IPS DF 6.9 (cell line): ENCODE results near the gene CCDC12.

Experiments used
- DNase-seq: peaks from one replicate; pipeline ENCODE4 v3.0.0-alpha.2; 2013; ENCODE audit warnings: low read depth, low spot score
- H3K27ac ChIP-seq: one replicate; pipeline ENCODE4 v1.5.1; 2013; ENCODE audit warnings: low read length, control low read depth
- H3K27me3 ChIP-seq: 2 replicates; pipeline ENCODE4 v1.6.1; 2013; ENCODE audit warnings: mild to moderate bottlenecking, low read length; ENCODE audit not compliant: control insufficient read depth, insufficient read depth
- H3K36me3 ChIP-seq: 2 replicates; pipeline ENCODE4 v1.6.1; 2013; ENCODE audit warnings: low read length; ENCODE audit not compliant: control insufficient read depth, insufficient read depth
- H3K4me1 ChIP-seq: 2 replicates; pipeline ENCODE4 v1.6.1; 2013; ENCODE audit warnings: low read length; ENCODE audit not compliant: control insufficient read depth, insufficient read depth
- H3K4me3 ChIP-seq: 2 replicates; pipeline ENCODE4 v1.5.1; 2013; ENCODE audit warnings: mild to moderate bottlenecking, low read length
- H3K9me3 ChIP-seq: 2 replicates; pipeline ENCODE4 v1.6.1; 2013; ENCODE audit warnings: low read length, inconsistent platforms; ENCODE audit not compliant: control insufficient read depth, insufficient read depth
- WGBS: extraction: QIAGEN DNeasy Blood & Tissue Kit; methylation state at CpG from one replicate; pipeline ENCODE4 v1.1.7; 2013; ENCODE audit warnings: mixed read lengths, missing lambda C conversion rate; ENCODE audit not compliant: insufficient read length, insufficient coverage; 5-methylcytosine and 5-hydroxymethylcytosine counted together

Gene CCDC12

DNA sequence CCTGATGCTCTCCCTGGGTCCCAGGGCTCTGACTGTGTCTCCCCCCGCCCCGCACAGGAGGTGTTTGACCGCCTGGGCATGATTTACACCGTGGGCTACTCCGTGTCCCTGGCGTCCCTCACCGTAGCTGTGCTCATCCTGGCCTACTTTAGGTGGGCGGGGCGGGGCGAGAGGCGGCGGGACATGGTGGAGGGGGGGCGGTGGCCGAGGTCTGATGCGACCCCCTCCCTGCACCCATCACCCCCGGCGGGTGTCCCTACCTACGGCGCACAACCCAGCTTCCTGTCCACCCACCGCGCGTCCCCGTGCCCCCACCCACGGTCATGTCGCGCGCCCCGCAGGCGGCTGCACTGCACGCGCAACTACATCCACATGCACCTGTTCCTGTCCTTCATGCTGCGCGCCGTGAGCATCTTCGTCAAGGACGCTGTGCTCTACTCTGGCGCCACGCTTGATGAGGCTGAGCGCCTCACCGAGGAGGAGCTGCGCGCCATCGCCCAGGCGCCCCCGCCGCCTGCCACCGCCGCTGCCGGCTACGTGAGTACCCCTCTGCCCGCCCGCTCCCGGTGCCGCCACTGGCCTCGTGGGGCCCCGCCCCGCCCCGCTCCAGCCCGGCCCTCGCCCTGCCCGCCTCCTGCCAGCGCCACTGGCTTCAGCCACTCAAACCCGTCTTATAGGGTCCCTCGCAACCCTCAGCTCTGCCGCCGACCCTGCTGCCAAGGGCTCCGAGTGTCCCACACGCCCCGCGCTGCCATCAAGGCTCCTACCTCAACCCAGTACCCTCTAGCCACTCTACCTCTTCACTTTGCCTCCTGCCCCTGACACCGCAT is 78.0 kb downstream of the CCDC12 start:
- no CpG with 5 or more reads among the region's 71 CpGs for WGBS
- Histone ChIP-seq H3K4me1 (0 out of 2 replicates have a peak, but pooled peaks cover 2% of the 10 kb centered on the region), H3K27me3 (no peaks in the 10 kb centered on the region; the same call in 1 of the 2 replicates), H3K9me3 (no peaks in the 10 kb centered on the region), H3K36me3 (no peaks in the 10 kb centered on the region; the same call in 1 of the 2 replicates), H3K4me3 (no peak overlapping the region; the same call in 1 of the 2 replicates), H3K27ac (no peak overlapping the region)
- no peak for DNase-seq

DNA sequence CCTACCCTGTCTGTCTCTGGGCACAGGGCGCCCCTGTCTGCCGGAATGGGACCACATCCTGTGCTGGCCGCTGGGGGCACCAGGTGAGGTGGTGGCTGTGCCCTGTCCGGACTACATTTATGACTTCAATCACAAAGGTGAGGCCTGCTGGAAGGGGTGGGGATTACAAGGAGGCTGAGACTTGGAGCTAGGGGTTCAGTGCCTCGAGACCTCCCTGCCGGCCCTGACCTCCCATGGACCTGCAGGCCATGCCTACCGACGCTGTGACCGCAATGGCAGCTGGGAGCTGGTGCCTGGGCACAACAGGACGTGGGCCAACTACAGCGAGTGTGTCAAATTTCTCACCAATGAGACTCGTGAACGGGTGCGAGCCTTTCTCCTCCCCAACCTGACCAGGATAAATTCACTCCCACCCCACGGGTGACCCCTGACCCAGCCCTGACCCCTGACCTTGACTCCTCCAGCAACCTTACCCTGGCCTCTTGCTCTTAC is 78.7 kb downstream of the CCDC12 start:
- Histone ChIP-seq H3K27ac (no peak overlapping the region), H3K27me3 (peaks cover 2% of the 10 kb centered on the region; the same call in 1 of the 2 replicates), H3K36me3 (no peaks in the 10 kb centered on the region; the same call in 1 of the 2 replicates), H3K4me3 (no peak overlapping the region), H3K4me1 (peaks cover 4% of the 10 kb centered on the region; the same call in 1 of the 2 replicates), H3K9me3 (no peaks in the 10 kb centered on the region)
- WGBS: no CpG with 5 or more reads among the region's 15 CpGs
- no peak for DNase-seq

DNA sequence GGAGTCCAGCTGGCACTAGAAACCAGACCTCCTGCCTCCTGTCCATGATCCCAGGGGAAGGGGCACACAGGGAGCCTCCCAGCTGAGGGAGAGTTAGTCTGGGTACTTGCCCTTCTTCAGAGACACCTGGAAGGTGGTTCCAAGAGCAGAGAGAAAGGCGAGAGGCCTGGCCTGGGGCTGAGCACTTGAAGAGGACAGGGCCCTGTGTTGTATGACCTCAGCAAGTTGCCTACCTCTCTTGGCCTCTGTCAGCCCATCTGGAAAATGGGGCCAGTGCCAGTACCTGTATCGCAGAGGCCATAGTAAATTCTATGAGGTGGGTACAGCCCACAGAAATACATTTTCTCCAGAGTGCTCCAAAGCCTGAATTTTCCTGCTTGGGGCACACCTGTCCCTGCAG is 79.5 kb downstream of the CCDC12 start:
- Histone ChIP-seq H3K27ac (no peak overlapping the region), H3K4me1 (peaks cover 6% of the 10 kb centered on the region; the same call in 1 of the 2 replicates), H3K36me3 (no peaks in the 10 kb centered on the region; the same call in 1 of the 2 replicates), H3K9me3 (no peaks in the 10 kb centered on the region), H3K27me3 (peaks cover 3% of the 10 kb centered on the region; the same call in 1 of the 2 replicates), H3K4me3 (no peak overlapping the region)
- no CpG with 5 or more reads among the region's 2 CpGs for WGBS
- DNase-seq: no peak

- Histone ChIP-seq H3K36me3 (no peaks in the 10 kb centered on the region; the same call in 1 of the 2 replicates), H3K4me3 (no peak overlapping the region), H3K27me3 (peaks cover 10% of the 10 kb centered on the region), H3K4me1 (peaks cover 10% of the 10 kb centered on the region), H3K27ac (no peak overlapping the region), H3K9me3 (no peaks in the 10 kb centered on the region)
- WGBS: no CpG with 5 or more reads among the region's 5 CpGs
- no peak for DNase-seq
These were observed 80.2 kb downstream of the CCDC12 start for GRCh38 chr3:46896386-46896785.

DNA sequence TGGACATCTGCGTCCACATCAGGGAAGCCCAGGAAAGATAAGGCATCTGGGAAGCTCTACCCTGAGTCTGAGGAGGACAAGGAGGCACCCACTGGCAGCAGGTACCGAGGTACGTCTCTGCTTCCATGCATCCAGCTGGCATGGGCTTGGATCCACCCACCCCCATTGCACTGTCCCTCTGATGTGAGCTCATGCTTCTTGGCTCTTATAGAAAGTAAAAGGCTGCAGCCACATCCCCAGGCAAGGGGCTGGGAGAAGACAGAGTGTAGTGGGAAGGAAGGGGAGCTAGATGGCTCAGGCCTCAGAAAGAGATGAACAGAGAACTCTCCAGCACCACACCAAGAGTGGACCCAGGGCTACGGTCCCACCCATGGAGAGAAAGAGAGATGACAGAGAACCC is 80.8 kb downstream of the CCDC12 start:
- Histone ChIP-seq H3K36me3 (no peaks in the 10 kb centered on the region; the same call in 1 of the 2 replicates), H3K27ac (no peak overlapping the region), H3K4me1 (peaks cover 10% of the 10 kb centered on the region), H3K4me3 (no peak overlapping the region), H3K27me3 (peaks cover 15% of the 10 kb centered on the region), H3K9me3 (no peaks in the 10 kb centered on the region)
- no CpG with 5 or more reads among the region's 4 CpGs for WGBS
- DNase-seq: no peak

GRCh38 chr3:46895204-46895660 is 81.3 kb downstream of the CCDC12 start:
- H3K4me1 ChIP-seq: peaks cover 10% of the 10 kb centered on the region
- DNase-seq: no peak
- WGBS: no CpG with 5 or more reads among the region's 5 CpGs
- no peak overlapping the region for H3K27ac ChIP-seq
- no peak overlapping the region for H3K4me3 ChIP-seq
- H3K27me3 ChIP-seq: peaks cover 18% of the 10 kb centered on the region
- no peaks in the 10 kb centered on the region for H3K9me3 ChIP-seq
- H3K36me3 ChIP-seq: no peaks in the 10 kb centered on the region; the same call in 1 of the 2 replicates

DNA sequence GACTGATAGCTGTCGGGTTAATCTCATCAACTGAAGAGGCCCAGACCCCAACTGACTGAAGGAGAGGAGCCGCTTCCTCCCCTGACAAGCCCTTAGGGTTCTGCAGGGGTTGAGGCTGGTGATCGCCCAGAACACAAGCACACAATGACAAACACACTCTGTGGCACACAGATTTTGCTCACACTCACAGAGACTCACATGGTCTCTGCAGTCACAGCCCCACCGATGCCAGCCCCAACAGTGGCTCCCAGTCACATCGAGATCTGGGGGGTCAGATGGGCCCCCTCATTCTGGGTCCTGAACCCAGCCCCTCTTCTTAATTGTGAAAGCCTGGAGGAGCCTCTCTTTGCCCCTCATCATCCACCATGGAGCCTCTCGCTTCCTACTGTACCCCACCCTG is 82.3 kb downstream of the CCDC12 start:
- Histone ChIP-seq H3K4me3 (no peak overlapping the region), H3K9me3 (no peaks in the 10 kb centered on the region), H3K36me3 (no peaks in the 10 kb centered on the region; the same call in 1 of the 2 replicates), H3K27ac (no peak overlapping the region), H3K27me3 (peaks cover 22% of the 10 kb centered on the region), H3K4me1 (peaks cover 10% of the 10 kb centered on the region)
- no peak for DNase-seq
- WGBS: no CpG with 5 or more reads among the region's 6 CpGs

DNA sequence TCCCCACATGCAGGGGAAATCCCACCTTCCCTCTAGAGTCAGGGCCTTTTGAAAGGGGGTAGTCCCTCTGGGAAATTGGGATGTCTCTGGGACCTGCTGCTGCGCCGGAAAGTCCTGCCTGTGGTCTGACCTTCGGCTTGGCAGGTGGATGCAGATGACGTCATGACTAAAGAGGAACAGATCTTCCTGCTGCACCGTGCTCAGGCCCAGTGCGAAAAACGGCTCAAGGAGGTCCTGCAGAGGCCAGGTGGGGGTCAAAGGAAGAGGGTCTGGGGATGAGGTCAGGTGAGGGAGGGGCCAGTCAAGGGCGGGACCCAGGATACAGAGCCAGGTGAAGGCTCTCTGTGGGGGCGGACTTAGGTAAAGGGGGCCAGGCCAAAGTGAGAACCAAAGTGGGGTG is 82.8 kb downstream of the CCDC12 start:
- H3K4me1 ChIP-seq: peaks cover 8% of the 10 kb centered on the region
- no peak overlapping the region for H3K27ac ChIP-seq
- DNase-seq: no peak
- no peak overlapping the region for H3K4me3 ChIP-seq
- no CpG with 5 or more reads among the region's 9 CpGs for WGBS
- peaks cover 24% of the 10 kb centered on the region for H3K27me3 ChIP-seq
- no peaks in the 10 kb centered on the region for H3K36me3 ChIP-seq
- no peaks in the 10 kb centered on the region for H3K9me3 ChIP-seq

- H3K4me3 ChIP-seq: no peak overlapping the region
- no CpG with 5 or more reads among the region's 6 CpGs for WGBS
- no peaks in the 10 kb centered on the region for H3K36me3 ChIP-seq
- DNase-seq: no peak
- peaks cover 13% of the 10 kb centered on the region for H3K4me1 ChIP-seq
- peaks cover 24% of the 10 kb centered on the region for H3K27me3 ChIP-seq
- H3K9me3 ChIP-seq: no peaks in the 10 kb centered on the region
- no peak overlapping the region for H3K27ac ChIP-seq
These were observed 83.3 kb downstream of the CCDC12 start for GRCh38 chr3:46893146-46893748.

- H3K9me3 ChIP-seq: no peaks in the 10 kb centered on the region
- H3K4me3 ChIP-seq: peak overlapping the region; percentile 13; the same call in 1 of the 2 replicates
- no CpG with 5 or more reads among the region's 58 CpGs for WGBS
- no peaks in the 10 kb centered on the region for H3K36me3 ChIP-seq
- H3K27me3 ChIP-seq: peaks cover 24% of the 10 kb centered on the region
- DNase-seq: peak; percentile 33
- peaks cover 13% of the 10 kb centered on the region for H3K4me1 ChIP-seq
- H3K27ac ChIP-seq: no peak overlapping the region
These were observed 84.0 kb downstream of the CCDC12 start for GRCh38 chr3:46892285-46893145.
